HCT116 (cell line): Measurements from ENCODE around the gene PHF21B.

Experiments
- CEBPB ChIP-seq: IDR thresholded peaks from 2 replicates; pipeline ENCODE4 v1.6.1; 2012; ENCODE audit warnings: low read depth
- EZH2 ChIP-seq: fragments of 200-600 bp; sonication (generic); IDR thresholded peaks from 2 replicates; pipeline ENCODE4 v1.6.1; 2017; ENCODE audit warnings: antibody characterized with exemption, mixed run types
- POLR2A ChIP-seq: IDR thresholded peaks from 2 replicates; pipeline ENCODE4 v1.7.0; 2011; ENCODE audit warnings: borderline replicate concordance; ENCODE audit not compliant: insufficient read depth, insufficient read length; ENCODE audit errors: extremely low read depth
- REST ChIP-seq: IDR thresholded peaks from 2 replicates; pipeline ENCODE4 v1.6.1; 2012; ENCODE audit warnings: low read depth
- SP1 ChIP-seq: IDR thresholded peaks from 2 replicates; pipeline ENCODE4 v1.6.1; 2012; ENCODE audit warnings: low read depth
- ZNF274 ChIP-seq: fragments of 200-500 bp; sonication (Bioruptor generic); IDR thresholded peaks from 2 replicates; pipeline ENCODE4 v1.6.1; 2014; ENCODE audit warnings: mild to moderate bottlenecking, low read depth, low read length, inconsistent platforms
- TF ChIP-seq, protein P1 (sequence below): IDR thresholded peaks from 2 replicates; pipeline ENCODE4 v1.6.1; 2011; ENCODE audit warnings: mild to moderate bottlenecking, low read length, moderate library complexity; ENCODE audit not compliant: insufficient replicate concordance; ENCODE audit errors: extremely low read depth
- TF ChIP-seq, protein P2 (sequence below), 3 experiments: fragments of 200-600 bp in 1 of 3; sonication (generic) in 1 of 3; IDR thresholded peaks in 2 of 3; conservative IDR thresholded peaks in 1 of 3; 2 replicates each; pipeline ENCODE4 v1.5.1; 2012 to 2017; ENCODE audit warnings: low read depth in 2 of 3, low read length in 2 of 3, antibody characterized with exemption in 1 of 3, borderline replicate concordance in 1 of 3, control low read depth in 1 of 3, mild to moderate bottlenecking in 1 of 3, mixed read lengths in 1 of 3, mixed run types in 1 of 3, moderate library complexity in 1 of 3; ENCODE audit not compliant: insufficient read depth in 1 of 3

DNA sequence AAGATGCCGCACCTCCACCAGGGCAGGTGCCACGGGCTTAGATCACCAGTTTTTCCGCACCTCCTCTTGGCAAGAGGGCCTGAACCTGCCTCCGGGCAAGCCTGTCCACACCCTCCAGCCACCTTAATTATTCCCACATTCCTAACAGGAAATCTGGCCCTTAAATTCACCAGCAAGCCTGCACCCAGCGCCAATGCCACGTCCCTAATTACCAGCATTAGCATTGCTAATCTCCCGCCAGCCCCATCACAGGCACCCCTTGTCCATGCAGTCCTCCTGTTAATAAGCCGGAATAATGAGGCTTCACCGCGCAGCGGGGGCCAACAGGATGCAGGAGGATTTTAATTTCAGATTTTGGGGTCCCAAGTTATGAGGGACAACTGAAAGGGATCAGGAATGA lies 69.7 kb downstream of the PHF21B start:
- TF ChIP-seq, protein P1, sequence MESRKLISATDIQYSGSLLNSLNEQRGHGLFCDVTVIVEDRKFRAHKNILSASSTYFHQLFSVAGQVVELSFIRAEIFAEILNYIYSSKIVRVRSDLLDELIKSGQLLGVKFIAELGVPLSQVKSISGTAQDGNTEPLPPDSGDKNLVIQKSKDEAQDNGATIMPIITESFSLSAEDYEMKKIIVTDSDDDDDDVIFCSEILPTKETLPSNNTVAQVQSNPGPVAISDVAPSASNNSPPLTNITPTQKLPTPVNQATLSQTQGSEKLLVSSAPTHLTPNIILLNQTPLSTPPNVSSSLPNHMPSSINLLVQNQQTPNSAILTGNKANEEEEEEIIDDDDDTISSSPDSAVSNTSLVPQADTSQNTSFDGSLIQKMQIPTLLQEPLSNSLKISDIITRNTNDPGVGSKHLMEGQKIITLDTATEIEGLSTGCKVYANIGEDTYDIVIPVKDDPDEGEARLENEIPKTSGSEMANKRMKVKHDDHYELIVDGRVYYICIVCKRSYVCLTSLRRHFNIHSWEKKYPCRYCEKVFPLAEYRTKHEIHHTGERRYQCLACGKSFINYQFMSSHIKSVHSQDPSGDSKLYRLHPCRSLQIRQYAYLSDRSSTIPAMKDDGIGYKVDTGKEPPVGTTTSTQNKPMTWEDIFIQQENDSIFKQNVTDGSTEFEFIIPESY = no peak
- TF ChIP-seq POLR2A (no peak), CEBPB (no peak), SP1 (no peak), ZNF274 (no peak), EZH2 (no peak), REST (no peak)
- TF ChIP-seq, protein P2, sequence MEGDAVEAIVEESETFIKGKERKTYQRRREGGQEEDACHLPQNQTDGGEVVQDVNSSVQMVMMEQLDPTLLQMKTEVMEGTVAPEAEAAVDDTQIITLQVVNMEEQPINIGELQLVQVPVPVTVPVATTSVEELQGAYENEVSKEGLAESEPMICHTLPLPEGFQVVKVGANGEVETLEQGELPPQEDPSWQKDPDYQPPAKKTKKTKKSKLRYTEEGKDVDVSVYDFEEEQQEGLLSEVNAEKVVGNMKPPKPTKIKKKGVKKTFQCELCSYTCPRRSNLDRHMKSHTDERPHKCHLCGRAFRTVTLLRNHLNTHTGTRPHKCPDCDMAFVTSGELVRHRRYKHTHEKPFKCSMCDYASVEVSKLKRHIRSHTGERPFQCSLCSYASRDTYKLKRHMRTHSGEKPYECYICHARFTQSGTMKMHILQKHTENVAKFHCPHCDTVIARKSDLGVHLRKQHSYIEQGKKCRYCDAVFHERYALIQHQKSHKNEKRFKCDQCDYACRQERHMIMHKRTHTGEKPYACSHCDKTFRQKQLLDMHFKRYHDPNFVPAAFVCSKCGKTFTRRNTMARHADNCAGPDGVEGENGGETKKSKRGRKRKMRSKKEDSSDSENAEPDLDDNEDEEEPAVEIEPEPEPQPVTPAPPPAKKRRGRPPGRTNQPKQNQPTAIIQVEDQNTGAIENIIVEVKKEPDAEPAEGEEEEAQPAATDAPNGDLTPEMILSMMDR (IDR thresholded peaks at IDR 0.05 in 2 of 3, conservative IDR thresholded peaks at IDR 0.05 in 1 of 3; ENCODE audit: borderline replicate concordance in 1 of 3, insufficient read depth in 1 of 3, low read depth in 2 of 3, low read length in 2 of 3) = no peak
